Measurements from ENCODE around the gene ITGA4. TPM values are rescaled to one million over a fixed set of nuclear protein-coding genes. Genes with fewer than 3 reads are reported as not detected.

ITGA4 gene
- total and polyA plus RNA-seq, 2 donors (not counting 1 experiment from before 2014, with no cell fraction given), result 69.2 to 169 TPM

DNA sequence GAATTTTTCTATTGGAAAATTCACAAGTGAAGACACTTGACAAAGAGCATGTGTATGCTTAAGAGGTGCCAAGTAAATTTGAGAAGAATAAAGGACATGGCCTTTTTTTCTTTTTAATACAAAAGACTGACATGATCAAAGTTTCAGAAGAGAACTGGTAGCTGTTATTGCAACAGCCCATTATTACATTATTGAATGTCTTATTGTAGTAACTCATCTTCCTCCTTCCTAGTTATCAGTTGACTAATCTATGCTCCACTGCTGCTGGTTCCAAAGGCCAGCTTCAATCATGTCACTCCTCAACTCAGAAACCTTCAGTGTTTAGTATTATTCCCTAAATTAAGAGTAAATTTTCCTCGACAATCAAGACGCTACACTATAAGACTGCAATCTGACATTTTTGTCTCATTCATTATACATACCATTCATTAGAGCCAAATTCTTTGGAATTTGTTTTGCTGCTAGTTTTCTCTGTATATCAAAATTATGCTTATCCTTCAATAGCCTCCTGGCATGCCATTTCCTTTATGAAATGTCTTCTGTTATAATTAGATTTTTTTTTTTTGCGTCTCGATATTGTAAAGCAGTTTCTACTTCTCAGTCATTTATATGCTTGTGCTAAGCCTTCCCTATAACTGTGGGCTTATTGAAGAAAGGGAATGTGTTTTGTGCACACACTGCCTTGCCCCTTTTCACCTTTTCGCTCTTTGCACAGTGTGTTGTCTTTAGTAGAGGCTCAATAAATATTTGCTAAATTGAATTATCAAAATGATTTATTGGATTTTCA lies 27.9 kb downstream of the ITGA4 start:
- no peak overlapping the region for H2AFZ ChIP-seq (ENCODE audit: insufficient read depth, low read depth, low read length, poor library complexity, severe bottlenecking)
- H3K4me3 Mint-ChIP-seq, result no peak overlapping the region
- no peaks in the 10 kb centered on the region for H3K27me3 Mint-ChIP-seq
- no CpG with 5 or more reads among the region's 5 CpGs for WGBS (ENCODE audit: insufficient coverage)
- no peak overlapping the region for H3K4me2 ChIP-seq (replicated peaks; ENCODE audit: low read depth, low read length, poor library complexity, severe bottlenecking)
- H3K27ac ChIP-seq (ENCODE audit: low read length in 2 of 2), result no peak overlapping the region
- H3K9me3 ChIP-seq (ENCODE audit: control extremely low read depth in 1 of 3, control insufficient read depth in 2 of 3, insufficient read depth in 1 of 3, low read length in 2 of 3), result no peaks in the 10 kb centered on the region
- intact Hi-C loops (cut with micrococcal nuclease), result loop anchor here (5.0 kb wide), 1 partner anchor 32 kb away; no protein-coding TSS in a partner anchor
- no peak for DNase-seq
- peaks cover 2% of the 10 kb centered on the region for H3K4me1 Mint-ChIP-seq
- ChIA-PET POLR2A (no interaction called here), CTCF (interaction anchor here (0.7 kb wide), 1 partner anchor 437 kb away, joined by 5 read pairs; no protein-coding TSS in a partner anchor)
- TF ChIP-seq EZH2 (IDR thresholded peaks at IDR 0.05; ENCODE audit: borderline replicate concordance, insufficient read depth, low read depth, low read length, poor library complexity, severe bottlenecking), result no peak
- no peak for ATAC-seq (ENCODE audit: low read depth)
- no peak overlapping the region for H3K9ac ChIP-seq (ENCODE audit: low read length)
- peaks cover 16% of the 10 kb centered on the region for H3K79me2 ChIP-seq (ENCODE audit: control insufficient read depth, insufficient read depth, low read length)
- H3K36me3 ChIP-seq (replicated peaks in 1 of 2; ENCODE audit: control extremely low read depth in 1 of 2, control insufficient read depth in 1 of 2, extremely low read depth in 1 of 2, insufficient read depth in 2 of 2, low read length in 1 of 2), result peaks cover 23 to 89% of the 10 kb centered on the region in 2 experiments
- no peaks in the 10 kb centered on the region for H3K9me3 Mint-ChIP-seq (ENCODE audit: insufficient read depth)
- no peaks in the 10 kb centered on the region for H3K27me3 ChIP-seq (replicated peaks in 1 of 4; ENCODE audit: control extremely low read depth in 1 of 4, control insufficient read depth in 3 of 4, insufficient read depth in 4 of 4, low read length in 3 of 4)
- H4K20me1 ChIP-seq (ENCODE audit: control insufficient read depth, insufficient read depth, low read length, poor library complexity, severe bottlenecking), result peaks cover 34% of the 10 kb centered on the region
- no peaks in the 10 kb centered on the region for H3K4me1 ChIP-seq (ENCODE audit: control insufficient read depth in 2 of 2, insufficient read depth in 2 of 2, low read length in 2 of 2)
- no peak overlapping the region for H3K27ac Mint-ChIP-seq
- no peak overlapping the region for H3K4me3 ChIP-seq (ENCODE audit: control extremely low read depth in 1 of 5, extremely low read depth in 1 of 5, insufficient read depth in 1 of 5, low read depth in 2 of 5, low read length in 4 of 5)

- H3K4me3 ChIP-seq (ENCODE audit: control extremely low read depth in 1 of 5, extremely low read depth in 1 of 5, insufficient read depth in 1 of 5, low read depth in 2 of 5, low read length in 4 of 5), result no peak overlapping the region
- no peak overlapping the region for H3K9ac ChIP-seq (ENCODE audit: low read length)
- no peak overlapping the region for H3K27ac Mint-ChIP-seq
- no peaks in the 10 kb centered on the region for H3K9me3 ChIP-seq (ENCODE audit: control extremely low read depth in 1 of 3, control insufficient read depth in 2 of 3, insufficient read depth in 1 of 3, low read length in 2 of 3)
- H3K27me3 Mint-ChIP-seq, result no peaks in the 10 kb centered on the region
- ATAC-seq (ENCODE audit: low read depth) (no peak), DNase-seq (no peak)
- no peaks in the 10 kb centered on the region for H3K4me1 ChIP-seq (ENCODE audit: control insufficient read depth in 2 of 2, insufficient read depth in 2 of 2, low read length in 2 of 2)
- WGBS (ENCODE audit: insufficient coverage), result 100% methylated on average over 2 of the region's 3 CpGs
- ChIA-PET CTCF (no interaction called here), POLR2A (no interaction called here)
- peaks cover 34% of the 10 kb centered on the region for H4K20me1 ChIP-seq (ENCODE audit: control insufficient read depth, insufficient read depth, low read length, poor library complexity, severe bottlenecking)
- H3K9me3 Mint-ChIP-seq (ENCODE audit: insufficient read depth), result no peaks in the 10 kb centered on the region
- H3K27me3 ChIP-seq (replicated peaks in 1 of 4; ENCODE audit: control extremely low read depth in 1 of 4, control insufficient read depth in 3 of 4, insufficient read depth in 4 of 4, low read length in 3 of 4), result no peaks in the 10 kb centered on the region
- no peak overlapping the region for H2AFZ ChIP-seq (ENCODE audit: insufficient read depth, low read depth, low read length, poor library complexity, severe bottlenecking)
- H3K79me2 ChIP-seq (ENCODE audit: control insufficient read depth, insufficient read depth, low read length), result peaks cover 16% of the 10 kb centered on the region
- peaks cover 22 to 89% of the 10 kb centered on the region in 2 experiments for H3K36me3 ChIP-seq (replicated peaks in 1 of 2; ENCODE audit: control extremely low read depth in 1 of 2, control insufficient read depth in 1 of 2, extremely low read depth in 1 of 2, insufficient read depth in 2 of 2, low read length in 1 of 2)
- no peak overlapping the region for H3K4me2 ChIP-seq (replicated peaks; ENCODE audit: low read depth, low read length, poor library complexity, severe bottlenecking)
- peaks cover 2% of the 10 kb centered on the region for H3K4me1 Mint-ChIP-seq
- H3K4me3 Mint-ChIP-seq, result no peak overlapping the region
- TF ChIP-seq CTCF (IDR thresholded peaks at IDR 0.05), result no peak
- no peak for TF ChIP-seq EZH2 (IDR thresholded peaks at IDR 0.05; ENCODE audit: borderline replicate concordance, insufficient read depth, low read depth, low read length, poor library complexity, severe bottlenecking)
- intact Hi-C loops (cut with micrococcal nuclease), result no loop called here
- no peak overlapping the region for H3K27ac ChIP-seq (ENCODE audit: low read length in 2 of 2)
These were observed 28.4 kb downstream of the ITGA4 start for GRCh38 chr2:181485638-181485946.

Measured in B cell (primary cell).